SK-N-DZ (cell line): ENCODE results near the gene EVA1B.

Source experiments
- DNase-seq: peaks from one replicate; pipeline ENCODE4 v3.0.0-alpha.2; 2015; ENCODE audit warnings: low spot score

The EVA1B gene

DNA sequence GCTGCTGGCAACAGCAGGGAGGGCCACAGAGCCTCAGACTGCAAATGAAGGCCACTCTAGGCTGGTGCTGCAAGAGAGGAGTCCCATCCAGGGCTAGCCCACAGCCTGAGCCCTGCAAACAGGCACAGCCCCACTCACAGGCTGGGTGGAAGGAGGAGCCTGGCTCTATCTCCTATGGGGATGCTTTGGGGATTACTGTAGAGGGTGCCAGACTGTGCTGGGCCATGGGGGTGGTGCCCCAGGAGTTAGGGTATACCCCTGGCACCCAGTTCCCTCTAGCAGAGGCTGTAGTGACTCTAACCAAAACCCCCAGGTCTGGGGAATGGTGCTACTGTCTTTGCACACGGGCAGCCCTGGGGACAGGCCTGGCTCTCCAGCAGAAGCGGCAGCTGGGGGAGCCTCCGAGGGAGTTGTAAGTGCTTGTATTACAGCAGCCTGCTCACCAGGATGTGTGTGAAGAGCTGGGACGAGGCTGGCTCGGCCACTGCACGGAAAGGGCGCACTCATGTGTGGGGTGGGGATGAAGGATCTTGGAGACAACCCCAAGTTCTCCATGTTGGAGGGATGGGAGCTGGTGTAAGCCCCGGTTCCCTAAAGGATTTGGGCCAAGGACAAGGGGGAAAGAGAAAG lies 23.4 kb upstream of the EVA1B start:
- DNase-seq, result no peak

DNA sequence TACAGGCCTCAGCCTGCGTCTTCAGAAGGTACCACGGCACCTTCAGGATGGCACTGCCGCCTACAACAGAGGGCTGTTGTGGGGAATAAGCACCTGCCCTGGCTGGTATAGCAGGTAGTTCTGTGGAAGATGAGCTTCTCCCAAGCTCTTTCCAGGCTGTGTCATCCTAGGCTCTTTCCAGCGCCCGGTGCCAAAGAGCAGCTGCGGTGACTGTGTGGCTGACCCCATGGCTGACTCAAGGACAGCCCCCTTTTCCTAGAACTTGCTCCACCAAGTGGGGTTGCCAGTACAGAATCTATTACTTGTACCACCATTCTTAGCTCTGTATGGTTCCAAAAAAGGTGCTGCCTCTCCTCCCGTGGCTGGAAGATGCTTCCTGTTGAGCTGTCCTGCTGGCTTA lies 21.9 kb upstream of the EVA1B start:
- no peak for DNase-seq

DNA sequence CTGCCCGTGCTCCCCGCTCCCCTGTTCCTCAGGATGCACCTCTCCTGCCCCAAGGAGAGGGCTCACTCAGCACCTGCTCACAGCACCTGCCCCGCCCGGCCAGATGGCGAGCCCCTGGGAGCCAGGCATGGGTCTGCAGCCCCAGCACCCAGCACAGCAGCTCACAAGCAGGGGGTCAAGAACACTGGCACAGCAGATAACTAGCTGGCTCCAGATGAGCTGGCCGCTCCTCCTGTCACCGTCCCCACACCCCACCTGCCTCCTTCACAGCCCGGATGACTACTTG lies 20.9 kb upstream of the EVA1B start:
- DNase-seq, result no peak

DNA sequence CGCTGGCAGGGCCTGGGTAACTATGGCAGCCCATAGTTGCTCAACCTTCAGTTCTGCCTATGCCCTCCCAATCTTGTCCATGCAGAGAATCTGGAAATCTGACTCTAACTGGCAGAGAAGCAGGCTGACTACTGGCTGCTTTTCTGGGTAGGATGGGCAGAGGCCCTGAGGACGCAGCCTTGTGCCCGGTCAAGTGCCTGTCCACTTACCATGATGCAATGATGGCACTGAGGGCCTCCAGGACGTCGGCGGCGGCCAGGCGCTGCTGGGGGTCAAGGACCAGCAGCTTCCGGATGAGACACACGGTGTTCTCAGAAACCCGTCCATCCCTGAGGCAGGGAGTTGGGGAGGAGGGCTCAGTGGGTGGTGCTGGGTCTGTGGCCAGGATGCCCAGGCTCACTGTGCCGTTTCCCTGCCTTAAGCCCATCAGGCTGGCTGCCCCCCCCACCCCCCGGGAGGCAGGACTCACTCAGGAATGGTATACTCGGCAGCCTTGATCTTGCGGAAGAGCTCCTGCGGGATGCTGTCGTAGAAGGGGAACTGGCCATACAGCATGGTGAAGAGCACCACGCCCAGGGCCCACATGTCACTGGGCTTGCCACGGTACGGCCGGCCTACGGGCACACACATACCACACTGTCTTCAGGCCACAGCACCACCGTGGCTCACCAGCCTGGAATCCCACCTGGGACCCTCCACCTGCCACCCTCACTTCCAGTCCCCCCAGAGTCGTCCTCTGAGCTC lies 20.4 kb upstream of the EVA1B start:
- no peak for DNase-seq

DNA sequence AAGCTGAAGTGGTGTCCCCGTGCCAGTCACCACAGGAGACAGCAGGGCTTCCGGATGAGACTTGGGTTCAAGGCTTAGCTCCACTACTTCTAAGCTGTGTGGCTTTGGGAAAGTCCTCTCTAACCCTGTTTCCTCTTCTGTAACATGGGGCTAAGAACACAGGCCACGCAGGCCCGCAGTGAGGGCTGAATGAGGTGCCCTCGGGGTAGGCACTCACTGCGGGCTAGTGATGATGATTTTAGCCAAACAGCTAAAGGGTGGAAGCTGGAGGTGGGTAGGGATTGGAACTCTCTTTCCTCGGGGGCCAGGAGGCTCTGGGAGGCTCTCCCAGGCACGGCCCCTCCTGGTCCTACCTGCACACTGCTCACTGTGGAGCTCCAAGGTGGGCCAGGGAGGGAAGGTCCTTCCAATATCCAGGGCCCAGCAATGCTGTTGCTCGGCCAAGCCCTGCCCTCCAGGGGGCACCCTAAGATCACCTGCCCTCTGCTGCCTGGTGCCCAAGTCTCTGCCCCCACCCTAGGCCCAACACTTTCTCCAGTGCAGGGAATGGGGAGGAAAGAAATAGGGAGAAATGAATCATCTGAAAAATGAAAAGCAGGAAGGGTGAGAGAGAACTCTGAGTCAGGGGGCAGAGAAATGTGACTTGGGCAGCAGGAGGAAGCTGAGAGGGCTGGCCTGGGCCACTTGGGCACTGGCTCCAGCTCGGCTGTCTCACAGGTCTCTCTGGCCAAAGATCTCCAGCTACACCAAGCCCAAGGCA lies 19.2 kb upstream of the EVA1B start:
- DNase-seq, result no peak

DNA sequence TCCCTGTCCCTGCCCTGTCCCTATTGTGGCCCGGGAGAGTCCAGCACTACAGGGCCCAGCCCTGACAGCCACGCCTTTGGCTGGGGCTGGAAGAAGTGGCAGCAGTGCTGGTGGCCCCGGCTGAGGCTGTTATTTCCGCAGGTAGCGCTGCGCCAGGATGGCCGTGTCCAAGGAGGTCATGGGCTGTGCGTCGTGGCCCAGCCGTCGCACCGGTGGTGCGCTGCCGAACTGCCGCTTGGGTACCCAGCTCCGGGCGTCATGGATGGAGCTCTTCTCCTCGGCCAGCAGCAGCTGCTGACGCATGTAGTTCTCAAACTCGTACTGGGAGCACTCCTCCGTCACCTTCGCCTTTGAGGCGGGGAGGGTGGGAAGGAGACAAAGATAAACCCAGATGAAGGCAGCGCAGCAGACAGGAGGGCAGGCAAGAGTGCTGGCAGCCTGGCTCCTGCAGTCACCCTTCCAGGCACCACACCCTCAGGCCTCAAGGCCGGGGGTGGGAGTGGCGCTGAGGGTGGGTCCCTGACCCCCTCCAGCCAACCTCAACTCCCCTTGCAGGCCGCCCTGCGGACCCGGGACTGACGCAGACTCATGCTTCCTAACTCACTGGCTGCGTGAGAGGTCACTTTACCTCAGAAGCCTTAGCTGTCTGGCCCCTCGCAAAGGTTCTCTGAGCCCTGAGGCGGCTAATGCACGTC lies 18.3 kb upstream of the EVA1B start:
- DNase-seq, result no peak

DNA sequence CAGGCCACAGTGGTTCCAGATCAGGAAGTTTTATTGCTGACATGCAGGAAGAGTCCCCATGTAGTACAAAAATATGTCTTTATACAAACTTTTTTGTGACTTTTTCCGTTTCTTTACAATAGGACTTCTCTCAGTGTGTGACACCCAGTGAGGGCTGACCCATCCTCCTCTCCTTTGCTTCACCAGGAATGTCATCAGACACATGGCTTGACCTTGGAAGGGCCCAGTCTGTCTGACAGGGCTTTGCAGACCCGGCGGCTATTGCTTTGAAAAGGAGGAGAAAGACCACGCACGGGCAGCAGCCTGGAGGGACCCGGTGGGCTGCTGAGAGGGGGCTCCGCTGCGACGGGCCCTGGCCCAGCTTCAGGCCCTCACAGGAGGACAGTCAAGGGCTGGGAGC lies 16.2 kb upstream of the EVA1B start:
- no peak for DNase-seq

DNA sequence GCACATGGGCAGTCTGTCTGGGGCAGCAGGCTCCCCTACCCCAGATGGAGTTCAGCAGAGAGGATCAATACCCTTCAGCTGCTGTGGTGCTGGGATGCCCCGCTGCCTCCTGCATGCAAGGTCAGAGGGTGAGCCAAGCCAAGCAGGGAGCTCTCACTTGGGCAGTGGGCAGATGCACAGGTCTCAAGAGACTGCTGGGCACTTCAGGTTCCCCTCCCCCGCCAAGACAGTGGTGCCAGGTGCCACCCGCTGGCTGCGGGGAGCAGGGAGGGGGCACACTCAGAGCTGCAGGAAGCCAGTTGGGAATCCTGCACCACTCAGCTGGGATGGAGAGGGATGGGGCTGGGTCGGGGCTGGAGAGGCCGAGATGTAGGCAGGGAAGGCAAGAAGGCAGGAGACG lies 15.8 kb upstream of the EVA1B start:
- DNase-seq, result no peak

DNA sequence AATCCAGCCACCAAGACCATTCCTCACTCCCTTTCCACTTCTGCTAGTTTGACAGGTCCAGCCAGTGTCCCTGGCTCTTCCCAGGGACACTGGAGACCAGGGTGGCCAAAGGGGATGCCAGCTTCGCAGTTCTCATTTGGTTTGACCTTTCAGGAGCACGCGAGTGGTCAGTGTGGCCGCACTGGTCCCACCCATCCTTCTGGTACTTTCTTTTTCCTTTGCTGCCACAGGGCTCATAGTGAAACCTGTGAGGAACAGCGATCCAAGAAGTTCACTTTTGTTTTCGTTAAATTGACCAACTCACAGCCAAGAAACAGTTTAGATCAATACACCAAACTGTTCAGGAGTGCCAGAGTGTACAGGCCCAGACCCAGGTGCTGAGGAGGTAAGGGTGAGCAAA lies 14.4 kb upstream of the EVA1B start:
- DNase-seq, result no peak

DNA sequence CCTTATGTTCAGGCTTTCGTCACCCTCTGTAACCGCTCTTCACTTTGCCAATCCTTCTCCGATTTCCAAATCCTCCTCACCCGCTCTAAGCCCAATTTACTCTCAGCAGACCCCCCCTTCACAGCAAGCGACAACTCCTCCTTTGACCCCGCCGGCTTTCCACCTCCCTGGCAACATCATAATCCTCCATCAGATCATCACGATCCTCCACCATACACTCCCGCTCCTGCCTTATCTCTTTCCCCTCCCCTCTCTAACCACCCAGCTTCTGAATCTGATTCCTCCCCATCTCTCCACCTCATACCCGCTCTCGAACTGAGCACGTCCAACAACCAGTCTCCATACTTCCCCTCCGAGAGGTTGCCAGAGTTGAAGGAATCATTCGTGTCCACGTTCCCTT lies 7.5 kb upstream of the EVA1B start:
- no peak for DNase-seq

DNA sequence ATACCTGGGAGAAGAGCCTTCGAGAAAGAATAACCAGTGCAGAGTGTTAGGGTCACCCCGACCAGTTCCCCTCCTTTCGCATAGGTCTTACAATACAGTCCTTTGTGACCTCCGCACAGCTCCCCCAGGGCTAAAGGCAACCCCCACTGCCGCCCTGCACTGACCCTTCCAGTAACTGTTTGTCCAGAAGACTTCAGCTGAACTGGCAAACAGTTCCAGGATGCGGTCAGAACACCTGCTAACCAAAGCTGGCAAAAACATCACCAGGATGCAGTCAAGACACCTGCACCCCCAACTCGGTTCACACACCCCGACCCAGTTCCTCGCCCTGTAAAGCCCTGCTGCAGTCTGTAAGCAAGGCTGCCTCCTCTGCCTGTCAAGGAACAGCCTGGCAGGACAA lies 6.4 kb upstream of the EVA1B start:
- DNase-seq, result no peak

DNA sequence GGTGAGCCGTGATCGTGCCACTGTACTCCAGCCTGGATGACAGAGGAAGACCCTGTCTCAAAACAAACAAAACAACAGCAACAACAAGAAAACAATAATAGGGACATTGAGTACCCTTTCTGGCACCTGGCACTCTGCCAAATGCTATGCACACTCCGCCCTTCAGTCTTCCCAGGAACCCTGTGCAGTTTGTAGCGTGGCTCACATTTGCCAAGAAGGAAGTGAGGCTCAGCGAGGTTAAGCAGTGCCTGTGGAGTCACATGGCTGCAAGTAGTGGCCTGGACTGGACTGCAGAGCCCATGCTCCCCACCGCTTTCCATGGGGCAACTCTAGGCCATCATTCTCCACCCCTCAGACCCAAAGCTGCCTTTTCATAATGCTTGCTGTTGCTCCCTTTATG lies 5.3 kb upstream of the EVA1B start:
- no peak for DNase-seq

DNA sequence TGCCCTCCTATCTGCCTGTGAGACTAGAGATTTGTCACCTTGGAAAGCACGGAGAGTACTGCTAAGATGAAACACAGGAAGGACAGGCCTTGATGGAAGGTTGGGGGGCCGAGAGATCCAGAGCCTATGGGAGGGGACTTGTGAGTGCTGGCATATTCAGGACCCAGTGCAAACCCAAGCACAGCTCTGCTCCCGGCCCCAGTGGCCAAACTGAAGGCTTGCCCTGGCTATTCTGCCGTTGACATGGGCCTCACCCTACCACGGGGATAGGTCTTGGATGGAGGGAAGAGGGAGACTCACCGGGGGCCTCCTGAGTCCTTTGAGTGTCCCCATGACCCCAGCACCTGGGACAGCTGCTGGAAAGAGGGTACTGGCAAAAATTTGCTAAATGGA lies 4.6 kb upstream of the EVA1B start:
- no peak for DNase-seq

DNA sequence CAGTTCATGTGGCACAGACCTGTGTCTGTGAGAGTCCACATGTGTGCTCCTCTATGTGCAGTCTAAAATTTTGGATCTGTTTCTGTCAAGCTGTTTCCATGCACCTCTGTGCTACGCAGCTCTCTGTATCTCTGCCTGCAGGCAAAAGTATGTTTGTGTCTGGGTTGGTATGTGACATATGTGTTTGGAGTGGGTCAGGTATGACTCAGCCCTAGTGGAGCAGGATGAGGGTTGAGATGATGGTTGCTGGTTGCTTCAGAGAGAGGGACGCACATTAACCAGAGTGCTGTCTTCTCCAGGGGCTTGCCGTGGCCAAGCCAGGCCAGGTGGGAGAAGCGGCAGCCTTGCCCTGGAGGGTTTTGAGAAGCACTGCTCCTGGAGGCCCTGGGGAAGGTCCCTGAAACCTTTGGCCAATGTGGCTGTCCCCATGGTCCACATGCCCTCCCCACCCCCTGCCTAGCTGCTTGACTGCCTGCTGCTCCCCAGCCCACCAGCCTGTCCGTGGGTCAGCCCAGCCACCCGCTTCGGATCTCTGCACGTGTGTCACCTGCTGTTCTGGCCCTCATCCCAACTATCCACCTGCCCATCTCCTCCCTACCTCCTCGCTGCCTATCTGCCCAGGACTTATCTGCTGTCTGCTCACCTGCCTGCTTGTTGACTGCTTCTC lies 4.1 kb upstream of the EVA1B start:
- DNase-seq, result no peak

DNA sequence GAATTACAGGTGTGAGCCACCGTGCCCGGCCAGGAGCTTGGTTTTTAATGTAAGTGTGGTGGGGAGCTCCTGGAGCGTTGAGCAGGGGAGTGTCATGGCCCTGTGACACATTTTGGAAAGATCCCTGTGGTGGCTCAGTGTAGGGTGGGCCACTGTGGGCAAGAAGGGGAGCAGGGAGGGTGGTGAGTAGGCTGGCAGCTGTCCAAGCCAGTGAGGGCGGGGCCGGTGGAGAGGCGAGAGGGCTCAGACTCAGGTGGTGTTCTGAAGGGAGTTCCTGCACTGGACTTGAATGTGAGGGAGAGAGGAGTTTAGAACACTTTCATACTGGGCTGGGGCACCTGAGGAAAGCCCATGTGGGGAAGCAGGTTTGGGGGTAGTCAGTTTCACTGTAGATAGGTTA lies 3.1 kb upstream of the EVA1B start:
- DNase-seq, result no peak

DNA sequence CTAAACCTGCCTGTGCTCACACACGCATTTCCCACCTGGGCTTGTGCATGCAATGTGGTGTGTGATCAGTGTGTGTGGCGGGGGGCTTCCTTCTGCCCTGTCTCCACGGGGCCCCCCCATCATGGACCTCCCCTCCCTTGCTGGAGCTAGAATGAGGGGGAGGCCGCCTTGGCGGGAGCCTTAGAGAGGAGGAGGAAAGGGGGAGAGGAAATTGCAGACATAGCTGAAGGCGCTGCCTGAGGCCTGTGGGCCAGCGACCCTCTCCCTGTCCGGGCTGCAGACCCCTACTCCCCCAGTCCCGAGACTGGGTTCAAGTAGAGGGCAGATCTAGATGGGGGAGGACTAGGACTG lies 883 bp upstream of the EVA1B start:
- no peak for DNase-seq

DNA sequence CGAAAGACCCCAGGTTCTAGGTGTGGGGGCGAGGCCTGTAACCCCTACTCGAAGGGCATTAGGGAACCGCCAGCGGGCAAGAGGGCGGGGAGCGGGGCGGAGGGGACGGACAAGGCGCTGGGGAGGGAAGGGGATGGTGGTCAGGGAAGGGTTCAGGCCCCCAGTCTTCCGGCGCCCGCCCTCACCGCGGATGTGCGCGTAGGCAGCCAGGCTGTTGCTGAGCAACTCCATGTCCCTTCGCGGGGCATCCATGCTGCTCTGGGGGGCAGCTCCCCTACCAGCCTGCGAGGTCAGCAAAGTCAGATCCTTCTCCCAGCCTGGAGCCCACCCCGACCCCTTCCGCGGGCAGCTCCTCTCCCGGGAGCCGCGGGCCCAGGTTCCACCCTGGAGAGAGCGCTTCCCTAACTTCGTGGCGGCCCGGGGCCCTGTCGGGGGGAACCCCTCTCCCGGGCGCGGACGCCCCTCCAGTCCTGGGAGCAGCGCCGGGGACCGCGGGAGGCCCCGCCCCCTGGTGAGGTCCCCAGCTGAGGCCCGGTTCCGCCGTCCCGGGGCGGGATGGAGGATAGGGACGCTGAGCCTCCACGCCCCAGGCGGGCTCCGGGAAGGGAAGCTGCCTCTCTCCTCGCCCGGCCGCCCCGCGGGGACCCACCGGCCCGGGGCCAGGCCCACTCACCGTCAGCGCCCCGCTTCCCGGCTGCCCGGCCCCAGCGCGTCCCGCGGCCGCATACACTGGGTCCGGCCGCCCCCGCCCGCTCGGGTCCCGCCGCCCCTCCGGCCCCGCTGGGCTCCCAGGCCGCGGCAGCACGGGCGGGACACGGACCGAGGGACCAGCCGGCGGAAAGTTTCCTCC lies 434 bp downstream of the EVA1B start:
- no peak for DNase-seq

DNA sequence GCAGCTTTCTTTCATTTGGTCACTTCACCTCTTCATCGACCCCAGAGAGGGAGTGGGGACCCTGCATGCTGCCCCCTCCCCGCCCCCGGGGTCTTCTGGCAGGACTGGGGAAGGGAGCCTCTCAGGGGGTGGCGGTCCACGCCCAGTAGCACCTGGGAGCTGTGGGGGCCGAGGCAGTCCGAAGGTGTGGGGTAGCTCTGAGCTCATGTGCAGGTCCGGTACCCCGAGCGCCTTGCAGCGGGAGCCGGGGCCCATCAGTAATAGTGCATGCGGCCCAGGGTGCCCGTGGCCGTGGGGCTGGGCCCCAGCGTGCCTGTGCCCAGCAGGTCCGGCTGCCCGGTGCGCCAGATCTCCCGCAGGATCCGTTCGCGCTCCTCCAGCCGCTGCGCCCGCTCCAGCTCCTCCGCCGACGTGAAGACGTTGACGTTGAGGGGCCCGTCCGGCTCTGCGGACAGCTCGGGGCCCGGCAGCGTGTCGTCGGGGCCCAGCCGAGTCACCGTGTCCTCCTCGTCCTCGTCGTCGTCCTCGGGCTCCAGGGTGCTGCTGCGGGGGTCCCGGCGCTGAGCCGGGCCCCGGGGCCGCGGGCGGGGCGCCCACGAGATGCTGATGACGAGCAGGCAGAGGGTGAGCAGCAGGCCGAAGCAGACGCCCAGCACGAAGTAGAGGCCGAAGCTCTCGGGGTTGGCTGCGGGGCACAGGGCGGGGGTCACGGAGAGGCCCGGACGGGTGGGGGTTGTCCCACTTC lies 1.2 kb downstream of the EVA1B start:
- DNase-seq, result no peak

DNA sequence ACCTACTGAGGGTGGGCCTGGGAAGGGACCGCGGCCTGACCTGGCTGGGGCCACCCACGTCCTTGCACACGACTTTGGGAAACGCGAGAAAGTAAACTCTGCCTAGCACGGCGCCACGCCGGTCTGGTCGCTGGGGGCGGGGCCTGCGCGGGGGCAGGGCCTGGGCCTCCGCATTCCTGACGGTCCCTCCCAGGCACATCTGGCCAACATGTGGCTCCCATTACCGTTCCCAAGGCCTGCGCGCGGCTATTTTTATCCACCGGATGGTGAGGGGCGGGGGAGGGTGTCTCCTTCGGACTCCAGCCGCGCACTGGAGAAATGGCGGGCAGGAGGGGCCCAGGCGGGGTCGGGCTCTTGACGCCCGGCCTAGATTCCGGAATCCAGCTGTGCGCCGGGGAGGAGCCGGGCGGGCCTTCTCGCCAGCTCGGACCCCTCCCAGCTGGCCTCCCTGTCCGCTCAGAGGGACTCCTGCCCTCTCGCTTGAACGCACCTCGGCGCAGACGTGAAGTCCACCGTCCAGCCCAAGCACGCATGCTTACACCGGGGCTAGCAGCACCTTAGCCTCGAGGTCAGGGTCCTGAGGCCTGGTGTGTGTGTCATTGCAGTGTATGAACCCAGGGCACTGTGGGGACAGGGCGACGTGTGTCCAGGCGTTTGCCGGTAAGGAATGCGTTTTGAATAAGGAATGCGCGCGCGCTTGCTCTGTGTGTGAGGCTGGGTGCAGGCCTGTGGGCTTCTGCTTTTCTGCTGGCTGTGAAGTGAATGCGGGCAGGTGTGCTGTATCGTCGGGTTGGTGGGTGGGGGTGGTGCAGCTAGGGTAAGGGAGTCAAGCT lies 2.1 kb downstream of the EVA1B start:
- DNase-seq, result peak; percentile 20

DNA sequence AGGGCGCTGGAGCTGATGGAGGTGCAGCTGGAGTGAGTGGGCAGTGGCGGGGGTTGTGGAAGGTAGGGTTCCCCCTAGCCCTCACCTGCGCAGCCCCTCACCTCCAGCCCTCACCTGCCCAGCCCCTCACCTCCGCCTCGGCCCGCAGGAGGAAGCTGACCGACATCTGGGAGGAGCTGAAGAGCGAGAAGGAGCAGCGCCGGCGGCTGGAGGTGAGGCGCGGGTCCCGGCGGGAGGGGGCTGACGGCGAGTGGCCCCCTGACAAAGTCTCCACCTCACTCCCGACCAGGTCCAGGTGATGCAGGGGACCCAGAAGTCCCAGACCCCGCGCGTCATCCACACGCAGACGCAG lies 2.7 kb downstream of the EVA1B start:
- no peak for DNase-seq
